Esophagus squamous epithelium (tissue), 4 donors: ENCODE measurements around the gene FRMD7.

Experiments
- CTCF ChIP-seq, 6 experiments: fragments of 450-650 bp in 4 of 6; fragments of 200-600 bp in 2 of 6; sonication (generic) in 2 of 6; IDR thresholded peaks; one replicate each; pipeline ENCODE4 v1.5.1; 2016 to 2019; ENCODE audit warnings: antibody characterized with exemption in 6 of 6, mild to moderate bottlenecking in 4 of 6, moderate library complexity in 4 of 6
- POLR2A ChIP-seq, 4 donors: fragments of 450-650 bp; IDR thresholded peaks; one replicate each; pipeline ENCODE4 v1.6.1; 2017; ENCODE audit warnings: antibody characterized with exemption in 4 of 4, mild to moderate bottlenecking in 4 of 4, moderate library complexity in 3 of 4

GRCh38 chrX:132071254-132071653 is 56.6 kb downstream of the FRMD7 start:
- TF ChIP-seq CTCF (IDR thresholded peaks at IDR 0.05) (peak in 2 of 6 experiments; percentile 37 to 47), POLR2A (IDR thresholded peaks at IDR 0.05) (no peak)
